Activated CD8-positive, alpha-beta T cell treated with anti-CD3 and anti-CD28 coated beads for 36 hours (primary cell): ENCODE measurements around the gene HLTF. TPM values are rescaled to one million over a fixed set of nuclear protein-coding genes. Genes with fewer than 3 reads are reported as not detected.

Source experiments
- ATAC-seq: fragments of 200-7000 bp; cut with Tn5 transposase; one replicate; pipeline ENCODE4 v1.10.0; 2021; ENCODE audit warnings: mild to moderate bottlenecking, moderate library complexity
- CTCF ChIA-PET: fragments of 350-600 bp; sonication (Branson Sonifier 250); formaldehyde crosslinking; loops from one replicate; lab custom pipeline; 2021; ENCODE audit warnings: antibody characterized with exemption; lab: Charles Lee
- POLR2A ChIA-PET: fragments of 350-600 bp; sonication (Branson Sonifier 250); formaldehyde crosslinking; loops from one replicate; lab custom pipeline; 2021; ENCODE audit warnings: antibody characterized with exemption; lab: Charles Lee
- DNase-seq: peaks from one replicate; pipeline ENCODE4 v3.0.0-alpha.2; 2020
- H3K27ac Mint-ChIP-seq: one replicate; pipeline ENCODE4 v1.8.0; 2021; ENCODE audit warnings: mild to moderate bottlenecking, mixed read lengths
- H3K27me3 Mint-ChIP-seq: one replicate; pipeline ENCODE4 v1.8.0; 2021; ENCODE audit warnings: mixed read lengths
- H3K36me3 Mint-ChIP-seq: one replicate; pipeline ENCODE4 v1.8.0; 2021; ENCODE audit warnings: low read depth, mixed read lengths
- H3K4me1 Mint-ChIP-seq: one replicate; pipeline ENCODE4 v1.8.0; 2021; ENCODE audit warnings: low read depth, mixed read lengths
- H3K4me3 Mint-ChIP-seq: one replicate; pipeline ENCODE4 v1.8.0; 2021; ENCODE audit warnings: mild to moderate bottlenecking, moderate library complexity, mixed read lengths
- H3K9me3 Mint-ChIP-seq: one replicate; pipeline ENCODE4 v1.8.0; 2021; ENCODE audit warnings: mixed read lengths
- intact Hi-C: fragments of 100-400 bp; cut with micrococcal nuclease; formaldehyde crosslinking; loops from one replicate; pipeline ENCODE4 v1.10.0; 2022
- total RNA-seq, 2 experiments: library from RNA; stranded (reverse); gene quantifications; one replicate each; pipeline ENCODE4 v1.2.3, GENCODE V29; 2021
- TF ChIP-seq, protein P1 (sequence below): fragments of 200-600 bp; IDR thresholded peaks from one replicate; pipeline ENCODE4 v1.8.0; 2022; ENCODE audit warnings: antibody characterized with exemption, mild to moderate bottlenecking

The HLTF gene
- total RNA-seq, 2 experiments from 2014 or later = 20.7 to 23.8 TPM

DNA sequence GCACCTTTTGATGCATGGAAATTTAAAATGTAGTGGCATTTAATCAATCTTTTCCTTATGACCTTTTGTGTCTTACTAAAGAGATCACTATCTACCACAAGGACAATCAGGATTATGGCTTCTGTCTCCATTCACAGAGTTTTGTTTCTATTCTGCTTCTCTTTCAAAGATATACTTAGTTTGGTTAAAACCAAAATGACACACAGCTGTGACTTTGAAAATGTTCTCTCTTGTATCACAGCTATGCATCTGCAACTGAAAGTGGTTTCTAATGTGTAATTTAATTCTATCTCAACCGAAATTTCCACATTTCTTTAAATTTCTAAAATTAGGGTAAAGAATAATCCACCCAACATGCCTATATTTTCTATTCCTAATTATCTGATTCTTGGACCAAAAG is 27.7 kb downstream of the HLTF start:
- Mint-ChIP-seq H3K36me3 (peaks cover 31% of the 10 kb centered on the region), H3K27ac (no peak overlapping the region), H3K4me3 (no peak overlapping the region), H3K4me1 (peaks cover 3% of the 10 kb centered on the region), H3K27me3 (no peaks in the 10 kb centered on the region), H3K9me3 (no peaks in the 10 kb centered on the region)
- intact Hi-C loops = no loop called here
- POLR2A ChIA-PET = no interaction called here
- CTCF ChIA-PET = no interaction called here
- TF ChIP-seq, protein P1, sequence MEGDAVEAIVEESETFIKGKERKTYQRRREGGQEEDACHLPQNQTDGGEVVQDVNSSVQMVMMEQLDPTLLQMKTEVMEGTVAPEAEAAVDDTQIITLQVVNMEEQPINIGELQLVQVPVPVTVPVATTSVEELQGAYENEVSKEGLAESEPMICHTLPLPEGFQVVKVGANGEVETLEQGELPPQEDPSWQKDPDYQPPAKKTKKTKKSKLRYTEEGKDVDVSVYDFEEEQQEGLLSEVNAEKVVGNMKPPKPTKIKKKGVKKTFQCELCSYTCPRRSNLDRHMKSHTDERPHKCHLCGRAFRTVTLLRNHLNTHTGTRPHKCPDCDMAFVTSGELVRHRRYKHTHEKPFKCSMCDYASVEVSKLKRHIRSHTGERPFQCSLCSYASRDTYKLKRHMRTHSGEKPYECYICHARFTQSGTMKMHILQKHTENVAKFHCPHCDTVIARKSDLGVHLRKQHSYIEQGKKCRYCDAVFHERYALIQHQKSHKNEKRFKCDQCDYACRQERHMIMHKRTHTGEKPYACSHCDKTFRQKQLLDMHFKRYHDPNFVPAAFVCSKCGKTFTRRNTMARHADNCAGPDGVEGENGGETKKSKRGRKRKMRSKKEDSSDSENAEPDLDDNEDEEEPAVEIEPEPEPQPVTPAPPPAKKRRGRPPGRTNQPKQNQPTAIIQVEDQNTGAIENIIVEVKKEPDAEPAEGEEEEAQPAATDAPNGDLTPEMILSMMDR = no peak
- ATAC-seq (no peak), DNase-seq (no peak)

DNA sequence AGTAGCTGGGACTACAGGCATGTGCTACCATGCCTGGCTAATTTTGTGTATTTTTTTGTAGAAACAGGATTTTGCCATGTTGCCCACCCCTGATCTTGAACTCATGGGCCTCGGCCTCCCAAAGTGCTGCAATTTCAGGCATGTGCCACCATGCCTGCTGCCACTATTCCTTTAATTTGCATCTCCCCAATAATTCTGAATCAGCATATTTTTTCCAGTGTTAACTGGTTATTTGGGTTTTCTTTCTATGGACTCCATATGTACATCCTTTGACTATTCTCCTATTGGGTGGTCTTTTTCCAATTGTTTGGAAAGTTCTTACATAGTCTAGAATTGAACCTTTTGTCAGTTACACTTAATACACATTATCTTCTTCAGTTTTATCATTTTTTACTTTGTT is 28.1 kb downstream of the HLTF start:
- Mint-ChIP-seq H3K36me3 (peaks cover 33% of the 10 kb centered on the region), H3K4me3 (no peak overlapping the region), H3K4me1 (peaks cover 3% of the 10 kb centered on the region), H3K27ac (no peak overlapping the region), H3K9me3 (no peaks in the 10 kb centered on the region), H3K27me3 (no peaks in the 10 kb centered on the region)
- ATAC-seq (no peak), DNase-seq (no peak)
- intact Hi-C loops = no loop called here
- TF ChIP-seq, protein P1 = no peak
- POLR2A ChIA-PET = no interaction called here
- CTCF ChIA-PET = interaction anchor here (1.2 kb wide), 1 partner anchor 19 kb away, joined by 3 read pairs; no protein-coding TSS in a partner anchor

GRCh38 chr3:149055575-149055974 is 30.8 kb downstream of the HLTF start:
- POLR2A ChIA-PET = no interaction called here
- CTCF ChIA-PET = no interaction called here
- Mint-ChIP-seq H3K4me1 (peaks cover 3% of the 10 kb centered on the region), H3K36me3 (peaks cover 46% of the 10 kb centered on the region), H3K27me3 (no peaks in the 10 kb centered on the region), H3K27ac (no peak overlapping the region), H3K9me3 (no peaks in the 10 kb centered on the region), H3K4me3 (no peak overlapping the region)
- ATAC-seq (no peak), DNase-seq (no peak)
- TF ChIP-seq, protein P1 = no peak
- intact Hi-C loops = no loop called here

GRCh38 chr3:149044339-149045083 is 41.8 kb downstream of the HLTF start:
- ChIA-PET POLR2A (no interaction called here), CTCF (interaction anchor here (2.0 kb wide), 1 partner anchor 91 kb away, joined by 5 read pairs; no protein-coding TSS in a partner anchor)
- Mint-ChIP-seq H3K27me3 (no peaks in the 10 kb centered on the region), H3K9me3 (no peaks in the 10 kb centered on the region), H3K36me3 (peaks cover 27% of the 10 kb centered on the region), H3K4me1 (peaks cover 21% of the 10 kb centered on the region), H3K4me3 (no peak overlapping the region), H3K27ac (no peak overlapping the region)
- TF ChIP-seq, protein P1 = no peak
- intact Hi-C loops = no loop called here
- no peak for ATAC-seq
- no peak for DNase-seq

DNA sequence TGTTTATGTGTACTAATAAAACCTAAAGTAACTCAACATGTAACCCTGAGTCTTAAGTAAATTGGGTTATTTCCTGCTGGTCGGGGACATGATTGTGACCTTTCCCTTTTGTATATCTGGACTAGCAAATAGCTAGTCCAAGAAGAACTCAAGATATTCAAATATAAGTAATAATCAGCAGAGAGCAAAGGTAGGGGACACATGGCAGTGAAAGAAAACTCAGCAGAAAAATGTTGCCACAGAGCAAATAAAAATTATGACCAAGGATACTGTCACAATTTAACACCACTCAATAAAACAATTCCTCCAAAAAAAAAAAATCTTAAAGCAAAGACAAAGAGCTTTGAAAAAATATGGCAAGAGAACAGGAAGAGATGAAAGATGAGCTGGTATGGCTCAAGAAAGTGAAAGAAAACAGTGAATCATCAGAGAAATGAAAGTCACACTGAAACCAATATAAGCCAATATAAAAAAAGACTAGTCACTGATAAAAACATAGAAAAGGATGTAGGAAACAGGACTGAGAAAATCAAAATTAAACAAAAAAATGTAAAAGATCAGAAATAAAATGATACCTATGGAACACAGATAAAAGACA is 43.4 kb downstream of the HLTF start:
- ATAC-seq (peak; percentile 93), DNase-seq (no peak)
- ChIA-PET POLR2A (interaction anchor here (0.6 kb wide), 1 partner anchor 28 kb away, joined by 3 read pairs; no protein-coding TSS in a partner anchor), CTCF (interaction anchor here (0.8 to 2.0 kb wide), 3 partner anchors 44 to 90 kb away, joined by 3 to 5 read pairs (median 3); no protein-coding TSS in a partner anchor)
- Mint-ChIP-seq H3K36me3 (peaks cover 28% of the 10 kb centered on the region), H3K27ac (peak overlapping the region; percentile 86), H3K4me1 (peaks cover 21% of the 10 kb centered on the region), H3K9me3 (no peaks in the 10 kb centered on the region), H3K27me3 (no peaks in the 10 kb centered on the region), H3K4me3 (peak overlapping the region; percentile 51)
- intact Hi-C loops = no loop called here
- TF ChIP-seq, protein P1 = no peak
